ENCODE measurements around the gene UMOD.
"Not testable (repeated sequence)": the region's sequence is repeated elsewhere in the genome, so short reads cannot be mapped to it uniquely, and the experiment has no call there.

Gene UMOD

GRCh38 chr16:20316715-20317114 lies 35.8 kb downstream of the UMOD start:
- no peak for DNase-seq (ENCODE audit: low read depth, low spot score)
- Histone ChIP-seq H3K9ac (ENCODE audit: insufficient read length, low read depth) (no peak overlapping the region), H3K27me3 (ENCODE audit: insufficient read depth, insufficient read length) (no peaks in the 10 kb centered on the region), H3K4me1 (ENCODE audit: insufficient read depth, insufficient read length) (no peaks in the 10 kb centered on the region), H3K36me3 (ENCODE audit: insufficient read depth, insufficient read length, low read length) (no peaks in the 10 kb centered on the region), H3K9me3 (ENCODE audit: insufficient read depth, low read length) (peaks cover 2% of the 10 kb centered on the region; the same call in 1 of the 2 replicates), H3K4me3 (ENCODE audit: insufficient read length, low read depth) (no peak overlapping the region)
- TF ChIP-seq ZNF274 (IDR thresholded peaks at IDR 0.05; ENCODE audit: low read depth, low read length) (no peak), YY1 (IDR thresholded peaks at IDR 0.05; ENCODE audit: insufficient read depth, insufficient read length) (no peak), SUZ12 (IDR thresholded peaks at IDR 0.05; ENCODE audit: extremely low read depth, insufficient read depth, insufficient read length) (no peak)

GRCh38 chr16:20315764-20316163 lies 36.8 kb downstream of the UMOD start:
- no peaks in the 10 kb centered on the region for H3K27me3 ChIP-seq (ENCODE audit: insufficient read depth, insufficient read length)
- DNase-seq (ENCODE audit: low read depth, low spot score), result no peak

GRCh38 chr16:20314575-20314974 lies 37.9 kb downstream of the UMOD start:
- no peaks in the 10 kb centered on the region for H3K36me3 ChIP-seq (ENCODE audit: insufficient read depth, insufficient read length, low read length)
- H3K27me3 ChIP-seq (ENCODE audit: insufficient read depth, insufficient read length), result no peaks in the 10 kb centered on the region
- H3K4me3 ChIP-seq (ENCODE audit: insufficient read length, low read depth), result no peak overlapping the region
- no peak for TF ChIP-seq YY1 (IDR thresholded peaks at IDR 0.05; ENCODE audit: insufficient read depth, insufficient read length)
- TF ChIP-seq ZNF274 (IDR thresholded peaks at IDR 0.05; ENCODE audit: low read depth, low read length), result no peak
- TF ChIP-seq SUZ12 (IDR thresholded peaks at IDR 0.05; ENCODE audit: extremely low read depth, insufficient read depth, insufficient read length), result no peak
- no peaks in the 10 kb centered on the region for H3K4me1 ChIP-seq (ENCODE audit: insufficient read depth, insufficient read length)
- peaks cover 10% of the 10 kb centered on the region; the same call in 1 of the 2 replicates for H3K9me3 ChIP-seq (ENCODE audit: insufficient read depth, low read length)
- DNase-seq (ENCODE audit: low read depth, low spot score), result no peak
- no peak overlapping the region for H3K9ac ChIP-seq (ENCODE audit: insufficient read length, low read depth)

More at GRCh38 chr16:20315764-20316163, 36.8 kb downstream of the UMOD start:
- H3K9ac ChIP-seq (ENCODE audit: insufficient read length, low read depth), result no peak overlapping the region
- H3K4me1 ChIP-seq (ENCODE audit: insufficient read depth, insufficient read length), result no peaks in the 10 kb centered on the region
- peaks cover 10% of the 10 kb centered on the region; the same call in 1 of the 2 replicates for H3K9me3 ChIP-seq (ENCODE audit: insufficient read depth, low read length)
- no peaks in the 10 kb centered on the region for H3K36me3 ChIP-seq (ENCODE audit: insufficient read depth, insufficient read length, low read length)
- no peak overlapping the region for H3K4me3 ChIP-seq (ENCODE audit: insufficient read length, low read depth)
- TF ChIP-seq ZNF274 (IDR thresholded peaks at IDR 0.05; ENCODE audit: low read depth, low read length), result no peak
- TF ChIP-seq SUZ12 (IDR thresholded peaks at IDR 0.05; ENCODE audit: extremely low read depth, insufficient read depth, insufficient read length), result no peak
- TF ChIP-seq YY1 (IDR thresholded peaks at IDR 0.05; ENCODE audit: insufficient read depth, insufficient read length), result no peak

GRCh38 chr16:20313741-20314140 lies 38.8 kb downstream of the UMOD start:
- no peak overlapping the region for H3K4me3 ChIP-seq (ENCODE audit: insufficient read length, low read depth)
- no peaks in the 10 kb centered on the region for H3K4me1 ChIP-seq (ENCODE audit: insufficient read depth, insufficient read length)
- H3K27me3 ChIP-seq (ENCODE audit: insufficient read depth, insufficient read length), result no peaks in the 10 kb centered on the region
- H3K36me3 ChIP-seq (ENCODE audit: insufficient read depth, insufficient read length, low read length), result no peaks in the 10 kb centered on the region
- peaks cover 10% of the 10 kb centered on the region; the same call in 1 of the 2 replicates for H3K9me3 ChIP-seq (ENCODE audit: insufficient read depth, low read length)
- DNase-seq (ENCODE audit: low read depth, low spot score), result no peak
- TF ChIP-seq ZNF274 (IDR thresholded peaks at IDR 0.05; ENCODE audit: low read depth, low read length) (no peak), SUZ12 (IDR thresholded peaks at IDR 0.05; ENCODE audit: extremely low read depth, insufficient read depth, insufficient read length) (no peak), YY1 (IDR thresholded peaks at IDR 0.05; ENCODE audit: insufficient read depth, insufficient read length) (no peak)
- H3K9ac ChIP-seq (ENCODE audit: insufficient read length, low read depth), result no peak overlapping the region

GRCh38 chr16:20312536-20313095 lies 39.9 kb downstream of the UMOD start:
- not testable (repeated sequence) for H3K27me3 ChIP-seq (ENCODE audit: insufficient read depth, insufficient read length); H3K9me3 ChIP-seq (ENCODE audit: insufficient read depth, low read length); DNase-seq (ENCODE audit: low read depth, low spot score); H3K36me3 ChIP-seq (ENCODE audit: insufficient read depth, insufficient read length, low read length); H3K4me1 ChIP-seq (ENCODE audit: insufficient read depth, insufficient read length); H3K9ac ChIP-seq (ENCODE audit: insufficient read length, low read depth); H3K4me3 ChIP-seq (ENCODE audit: insufficient read length, low read depth)

- Histone ChIP-seq H3K4me3 (ENCODE audit: insufficient read length, low read depth) (no peak overlapping the region), H3K36me3 (ENCODE audit: insufficient read depth, insufficient read length, low read length) (no peaks in the 10 kb centered on the region), H3K27me3 (ENCODE audit: insufficient read depth, insufficient read length) (no peaks in the 10 kb centered on the region), H3K9me3 (ENCODE audit: insufficient read depth, low read length) (peaks cover 10% of the 10 kb centered on the region; the same call in 1 of the 2 replicates), H3K4me1 (ENCODE audit: insufficient read depth, insufficient read length) (no peaks in the 10 kb centered on the region), H3K9ac (ENCODE audit: insufficient read length, low read depth) (no peak overlapping the region)
- DNase-seq (ENCODE audit: low read depth, low spot score), result no peak
- TF ChIP-seq ZNF274 (IDR thresholded peaks at IDR 0.05; ENCODE audit: low read depth, low read length), result no peak
- no peak for TF ChIP-seq YY1 (IDR thresholded peaks at IDR 0.05; ENCODE audit: insufficient read depth, insufficient read length)
- no peak for TF ChIP-seq SUZ12 (IDR thresholded peaks at IDR 0.05; ENCODE audit: extremely low read depth, insufficient read depth, insufficient read length)
These were observed 41.0 kb downstream of the UMOD start for GRCh38 chr16:20311548-20311947.

- H3K9me3 ChIP-seq (ENCODE audit: insufficient read depth, low read length), result peaks cover 10% of the 10 kb centered on the region; the same call in 1 of the 2 replicates
- TF ChIP-seq YY1 (IDR thresholded peaks at IDR 0.05; ENCODE audit: insufficient read depth, insufficient read length) (no peak), SUZ12 (IDR thresholded peaks at IDR 0.05; ENCODE audit: extremely low read depth, insufficient read depth, insufficient read length) (no peak), ZNF274 (IDR thresholded peaks at IDR 0.05; ENCODE audit: low read depth, low read length) (no peak)
- DNase-seq (ENCODE audit: low read depth, low spot score), result no peak
- no peak overlapping the region for H3K4me3 ChIP-seq (ENCODE audit: insufficient read length, low read depth)
- no peaks in the 10 kb centered on the region for H3K27me3 ChIP-seq (ENCODE audit: insufficient read depth, insufficient read length)
- H3K4me1 ChIP-seq (ENCODE audit: insufficient read depth, insufficient read length), result no peaks in the 10 kb centered on the region
- no peaks in the 10 kb centered on the region for H3K36me3 ChIP-seq (ENCODE audit: insufficient read depth, insufficient read length, low read length)
- H3K9ac ChIP-seq (ENCODE audit: insufficient read length, low read depth), result no peak overlapping the region
These were observed 41.8 kb downstream of the UMOD start for GRCh38 chr16:20310421-20311395.

All from NT2/D1 (cell line).